HCT116 (cell line): ENCODE measurements around the gene CADPS2. TPM values are rescaled to one million over a fixed set of nuclear protein-coding genes. Genes with fewer than 3 reads are reported as not detected.

Experiments
- total RNA-seq: library from RNA; stranded (reverse); gene quantifications from one replicate; pipeline ENCODE4 v1.2.1, GENCODE V29; 2021; ENCODE audit not compliant: unreplicated experiment

Gene CADPS2
- total RNA-seq, 1 experiment from 2014 or later = 7.5 TPM

Other genes starting within 250 kb of the CADPS2 start
- 0.20 TPM for gene RNF133, start 187.3 kb downstream of the CADPS2 start, total RNA-seq
- gene RNF148, start 183.5 kb downstream of the CADPS2 start, total RNA-seq = 0.22 TPM
- not detected for gene TAS2R16, start 109.2 kb upstream of the CADPS2 start, total RNA-seq